ENCODE measurements around the gene SLAIN1.
"Not testable (repeated sequence)": the region's sequence is repeated elsewhere in the genome, so short reads cannot be mapped to it uniquely, and the experiment has no call there.

SLAIN1 gene

DNA sequence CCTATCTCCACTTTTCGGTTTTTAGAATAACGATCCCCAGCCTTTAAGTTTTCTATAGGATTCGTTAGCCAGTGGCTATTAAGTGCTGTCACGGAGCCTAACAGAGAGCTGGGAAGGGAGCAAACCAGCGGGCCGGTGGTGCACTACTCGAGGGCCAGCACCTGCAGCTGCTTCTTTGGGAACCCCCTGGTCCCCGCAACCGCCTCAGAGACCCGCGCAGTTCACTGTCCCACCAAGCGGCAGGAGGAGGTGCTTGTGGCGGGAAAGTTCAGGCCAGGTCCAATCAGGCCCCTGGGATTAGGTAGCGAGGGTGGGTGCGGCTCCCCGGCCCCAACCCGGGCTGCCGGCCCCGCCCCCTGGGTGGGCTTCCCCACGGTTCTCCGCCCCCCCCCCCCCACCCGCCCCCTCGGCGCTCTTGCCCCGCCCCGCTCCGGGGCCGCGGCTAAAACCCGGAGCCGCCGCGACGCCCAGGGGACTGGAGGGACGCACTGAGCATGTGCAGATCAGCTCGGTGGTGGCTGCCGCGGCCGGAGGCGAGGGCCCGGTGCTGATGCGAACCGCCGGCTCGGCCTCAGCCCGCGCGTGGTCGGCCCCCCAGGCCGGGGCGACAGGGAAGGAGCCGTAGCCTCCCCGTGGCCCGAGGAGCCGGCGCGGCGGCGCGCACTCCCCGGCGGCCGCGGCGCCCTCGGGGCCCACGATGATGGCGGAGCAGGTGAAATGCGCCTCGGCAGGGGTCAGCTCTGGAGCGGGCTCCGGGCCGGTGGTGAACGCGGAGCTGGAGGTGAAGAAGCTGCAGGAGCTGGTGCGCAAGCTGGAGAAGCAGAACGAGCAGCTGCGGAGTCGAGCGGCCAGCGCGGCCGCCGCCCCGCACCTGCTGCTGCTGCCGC lies at the start of gene SLAIN1:
SLAIN1 (plus strand) TSS at position 471 of the 887 bp plus-strand sequence; CDS start at position 698, 227 bp downstream.
- DNase-seq: peak; percentile 87

DNA sequence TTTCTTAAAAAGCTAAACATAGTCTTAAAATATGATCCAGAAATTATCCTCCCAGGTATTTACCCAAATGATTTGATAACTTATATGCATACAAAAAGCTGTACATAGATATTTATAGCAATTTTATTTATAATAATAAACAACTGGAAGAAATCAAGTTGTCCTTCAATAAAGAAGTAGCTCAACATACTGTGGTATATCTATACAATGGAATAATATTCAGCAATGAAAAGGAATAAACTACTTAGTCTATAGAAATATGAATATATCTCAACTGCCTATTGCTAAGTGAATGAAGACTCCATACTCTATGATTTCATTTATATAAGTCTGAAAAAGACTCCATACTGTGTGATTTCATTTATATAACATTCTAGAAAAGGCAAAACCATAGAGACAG lies 47.1 kb upstream of the SLAIN1 start:
- DNase-seq: no peak

DNA sequence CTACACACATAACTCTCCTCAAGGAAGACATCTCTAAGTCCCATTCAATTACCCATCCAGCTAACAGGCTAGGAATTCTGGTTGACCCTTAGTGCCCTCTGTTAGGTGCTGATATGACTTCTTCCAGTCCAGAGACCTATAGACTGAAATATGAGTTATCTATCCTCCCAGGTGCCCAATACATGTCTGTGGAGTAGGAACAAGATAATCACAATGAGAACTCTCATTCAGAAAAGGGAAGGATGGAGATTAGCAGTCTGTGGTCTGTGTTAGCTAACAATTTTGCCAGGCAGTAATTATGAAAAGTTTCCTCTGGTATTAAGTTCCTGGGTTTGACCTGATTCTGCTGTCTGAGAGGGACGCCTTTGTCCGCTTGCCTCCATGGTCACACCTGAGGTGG lies 44.2 kb upstream of the SLAIN1 start:
- DNase-seq: no peak

GRCh38 chr13:77660016-77660415 lies 37.5 kb upstream of the SLAIN1 start:
- not testable (repeated sequence) for DNase-seq

- DNase-seq: no peak
Measured at GRCh38 chr13:77660841-77661250, 36.6 kb upstream of the SLAIN1 start.

DNA sequence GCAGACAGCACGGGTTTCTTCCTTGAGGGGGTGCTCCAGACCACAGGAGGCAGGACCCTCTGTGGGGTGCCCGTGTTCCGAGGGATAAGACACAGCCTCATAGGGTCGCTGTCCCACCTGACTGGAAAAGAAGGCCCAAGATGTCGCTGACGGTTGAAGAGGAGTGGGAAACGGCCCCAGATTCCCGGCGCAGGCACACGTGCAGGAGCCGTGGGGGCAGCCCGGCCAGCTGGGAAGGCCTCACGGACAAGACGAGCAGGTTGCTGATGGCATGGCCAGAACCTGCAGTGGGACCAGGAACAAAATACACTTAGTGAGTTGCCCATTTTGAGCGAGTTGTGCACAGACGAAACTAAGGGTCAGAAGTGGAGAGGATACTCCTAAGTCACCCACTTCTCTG lies 35.2 kb upstream of the SLAIN1 start:
- not testable (repeated sequence) for DNase-seq

- not testable (repeated sequence) for DNase-seq
Measured at GRCh38 chr13:77662831-77663230, 34.7 kb upstream of the SLAIN1 start.

DNA sequence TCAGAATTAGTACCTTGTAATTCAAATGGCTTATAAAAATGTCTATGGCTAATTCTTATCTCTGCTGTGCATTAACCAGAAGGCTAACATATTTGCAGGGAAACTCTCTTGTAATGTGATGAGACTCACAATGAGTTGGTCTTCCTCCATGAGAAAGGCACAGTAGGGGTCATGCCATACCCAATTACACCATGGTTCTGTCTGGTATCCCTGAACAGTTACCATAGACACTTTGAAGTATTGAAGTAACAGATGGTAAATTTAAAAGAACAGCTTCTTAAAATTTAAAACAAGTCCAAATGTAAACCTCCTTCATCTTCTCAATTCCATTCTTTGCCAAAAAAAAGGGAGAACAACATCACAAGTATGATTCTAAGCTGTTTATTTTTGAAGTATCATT lies 22.6 kb upstream of the SLAIN1 start:
- no peak for DNase-seq

- no peak for DNase-seq
Measured at GRCh38 chr13:77678691-77679235, 18.7 kb upstream of the SLAIN1 start.

DNA sequence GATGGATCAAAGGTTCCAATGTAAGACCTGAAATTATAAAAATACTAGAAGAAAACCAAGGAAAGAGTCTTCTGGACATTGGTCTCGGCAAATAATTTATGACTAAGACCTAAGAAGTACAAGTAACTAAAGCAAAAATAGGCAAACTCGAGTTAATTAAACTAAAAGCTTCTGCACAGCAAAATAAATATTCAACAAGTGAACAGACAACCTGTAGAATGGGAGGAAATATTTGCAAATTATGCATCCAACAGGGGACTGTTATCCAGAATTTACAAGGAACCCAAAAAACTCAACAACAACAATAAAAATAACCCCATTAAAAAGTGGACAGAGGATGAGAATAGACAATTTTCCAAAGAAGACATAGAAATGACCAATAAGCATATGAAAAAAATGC lies 9.7 kb upstream of the SLAIN1 start:
- no peak for DNase-seq

GRCh38 chr13:77691871-77692270 lies 5.6 kb upstream of the SLAIN1 start:
- no peak for DNase-seq

DNA sequence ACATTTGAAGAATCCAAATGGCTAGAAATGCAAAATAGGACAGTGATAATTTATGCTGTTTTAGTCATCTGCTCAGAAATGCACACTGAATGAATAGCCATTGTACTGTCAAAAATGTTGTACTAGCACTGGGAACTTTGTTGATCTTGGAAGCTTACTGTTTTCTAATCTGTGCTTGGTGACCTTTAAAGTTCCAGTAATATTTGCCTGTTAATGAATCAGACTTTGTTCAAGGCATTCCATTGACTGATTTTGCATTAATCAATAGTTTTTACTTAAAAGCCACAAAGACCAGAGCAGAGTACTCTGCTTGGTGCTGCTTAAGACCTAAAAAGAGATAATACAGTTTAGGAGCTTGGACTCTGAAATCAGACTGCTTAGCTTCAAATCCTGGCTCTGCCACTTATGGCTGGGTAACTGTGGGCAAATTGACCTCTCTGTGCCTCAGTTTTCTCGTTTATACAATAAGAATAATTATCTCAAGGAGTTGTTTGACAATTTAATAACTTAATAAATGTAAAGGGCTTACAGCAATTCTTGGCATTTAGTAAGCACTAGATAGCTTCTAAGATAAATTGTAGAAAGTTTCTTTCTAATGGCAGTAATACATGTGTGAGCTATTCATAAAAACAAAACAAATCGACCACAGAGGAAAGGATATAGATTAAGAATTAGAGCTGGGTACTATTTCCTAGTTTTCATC lies 4.6 kb upstream of the SLAIN1 start:
- no peak for DNase-seq

DNA sequence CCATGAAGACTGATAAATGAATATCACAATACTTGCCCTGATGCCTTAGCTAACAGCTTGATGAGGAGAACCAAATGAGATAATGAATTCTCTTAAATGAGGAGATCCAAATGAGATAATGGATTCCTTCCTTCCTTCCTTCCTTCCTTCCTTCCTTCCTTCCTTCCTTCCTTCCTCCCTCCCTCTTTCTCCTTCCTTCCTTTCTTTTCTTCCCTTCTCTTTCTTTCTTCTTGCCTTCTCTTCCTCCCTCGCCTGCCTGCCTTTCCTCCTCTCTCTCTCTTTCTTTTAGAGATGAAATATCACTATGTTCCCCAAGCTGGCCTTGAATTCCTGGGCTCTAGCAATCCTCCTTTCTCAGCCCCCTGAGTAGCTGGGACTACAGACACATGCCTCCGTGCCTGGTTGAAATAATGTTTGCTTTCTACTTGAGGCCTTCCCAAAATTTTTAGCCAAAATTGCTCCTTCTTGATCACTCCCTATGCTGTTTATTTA lies 4.0 kb upstream of the SLAIN1 start:
- DNase-seq: no peak

DNA sequence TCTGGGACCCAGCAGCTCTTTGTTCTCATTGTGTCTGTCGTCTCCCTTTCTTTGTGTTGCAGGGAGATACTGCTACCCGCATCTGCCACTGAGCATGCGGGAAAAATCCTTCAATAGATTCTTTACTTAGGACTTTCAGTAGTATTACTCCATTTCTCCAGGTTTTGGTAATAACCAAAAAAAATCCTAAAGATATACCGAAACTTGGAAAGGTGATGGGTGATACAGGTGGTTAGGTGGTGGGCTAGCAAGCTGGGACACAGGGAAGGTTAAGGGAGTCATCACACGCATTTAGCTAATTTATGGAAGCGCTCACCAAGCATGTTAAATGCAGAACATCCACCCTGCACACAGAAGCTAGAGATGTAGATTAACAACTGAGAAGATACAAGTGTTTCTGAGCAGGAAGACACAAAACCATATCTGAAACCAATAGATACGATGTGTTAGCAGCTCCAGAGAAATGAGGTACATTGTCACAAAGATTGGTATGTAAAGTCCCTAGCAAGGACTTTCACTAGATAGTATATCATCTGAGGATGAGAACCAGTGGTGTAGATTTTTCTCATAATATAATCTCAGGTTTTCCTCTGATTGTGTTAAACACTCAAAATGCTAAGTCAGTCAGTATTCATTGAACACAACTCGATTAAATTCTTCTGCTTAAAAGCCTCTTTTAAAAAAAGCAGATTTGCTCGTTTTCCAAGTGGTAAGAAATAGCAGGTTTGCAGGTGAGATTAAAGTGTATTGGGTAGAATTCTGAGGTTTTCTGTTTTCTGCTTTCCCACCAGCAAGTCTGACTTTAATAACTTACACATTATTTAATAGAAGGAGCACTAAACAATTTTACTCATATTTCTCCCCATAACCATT lies 1.2 kb upstream of the SLAIN1 start:
- peak; percentile 14 for DNase-seq

GRCh38 chr13:77696879-77697216 lies 639 bp upstream of the SLAIN1 start:
- DNase-seq: no peak

DNA sequence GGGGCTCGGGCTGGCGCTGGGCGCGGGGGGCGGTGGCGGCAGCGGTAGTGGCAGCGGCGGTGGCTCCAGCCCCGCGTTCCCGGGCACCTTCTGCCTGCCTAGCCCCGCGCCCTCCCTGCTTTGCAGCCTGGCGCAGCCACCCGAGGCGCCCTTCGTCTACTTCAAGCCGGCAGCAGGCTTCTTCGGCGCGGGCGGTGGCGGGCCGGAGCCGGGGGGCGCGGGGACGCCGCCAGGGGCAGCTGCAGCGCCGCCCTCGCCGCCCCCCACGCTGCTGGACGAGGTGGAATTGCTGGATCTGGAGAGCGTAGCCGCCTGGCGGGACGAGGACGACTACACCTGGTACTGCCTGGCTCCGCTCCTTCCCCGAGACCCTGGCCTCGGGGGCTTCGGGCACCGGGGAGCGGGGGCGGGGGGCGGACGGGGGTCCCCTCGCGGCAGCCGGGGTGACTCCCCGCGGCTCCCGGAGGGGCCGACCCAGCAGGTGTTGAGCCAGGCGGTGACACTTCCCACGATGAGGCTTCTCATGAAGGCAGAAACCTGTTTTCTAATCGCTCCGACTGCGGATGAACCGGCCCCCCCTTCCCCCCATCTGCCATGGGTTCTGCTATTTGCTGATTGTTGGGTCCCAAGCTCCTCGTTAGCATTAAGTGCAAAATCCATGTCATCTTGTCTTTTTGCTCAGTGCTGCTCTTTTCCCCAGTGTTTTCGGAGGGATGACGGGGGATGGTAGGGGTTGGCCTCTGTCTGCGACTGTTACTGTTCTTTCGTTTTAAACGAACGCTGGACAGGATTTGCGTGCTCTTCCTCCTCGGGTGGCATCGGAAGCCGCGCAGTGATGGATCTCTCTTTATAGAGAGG lies 943 bp downstream of the SLAIN1 start:
- peak; percentile 62 for DNase-seq

DNA sequence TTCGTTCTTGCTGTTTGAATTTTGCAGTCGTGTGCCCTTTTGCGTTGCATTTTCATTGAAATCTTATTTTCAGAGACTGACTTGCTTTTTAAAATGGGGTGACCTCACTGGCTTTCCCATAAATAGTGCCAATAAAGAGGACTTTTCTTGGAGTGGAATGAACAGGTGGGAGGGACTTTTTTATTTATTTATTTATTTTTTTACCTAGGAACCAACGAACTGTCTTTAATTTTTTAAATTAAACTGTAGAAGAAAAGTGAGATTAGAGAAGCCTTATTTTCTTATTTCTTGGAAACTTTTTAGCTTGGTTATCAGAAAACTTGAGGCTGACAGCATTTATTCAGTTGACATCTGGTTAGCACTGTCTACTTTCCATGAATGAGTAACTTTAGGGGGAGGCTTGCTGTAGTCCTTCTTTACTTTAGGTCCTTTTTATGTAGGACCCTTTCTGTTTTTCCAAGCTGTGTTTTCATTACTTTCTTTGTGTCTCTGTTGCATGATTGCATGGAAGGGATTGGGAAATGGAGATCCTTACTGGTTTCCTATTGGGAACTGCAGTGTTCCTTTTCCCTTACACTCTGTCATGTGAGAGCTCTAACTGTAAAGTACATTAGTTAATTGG lies 1.7 kb downstream of the SLAIN1 start:
- DNase-seq: no peak

GRCh38 chr13:77701305-77701704 lies 3.8 kb downstream of the SLAIN1 start:
- DNase-seq: no peak

- DNase-seq: no peak
Measured at GRCh38 chr13:77702366-77702765, 4.9 kb downstream of the SLAIN1 start.

GRCh38 chr13:77703408-77703807 lies 5.9 kb downstream of the SLAIN1 start:
- no peak for DNase-seq

GRCh38 chr13:77714119-77714755 lies 16.8 kb downstream of the SLAIN1 start:
- DNase-seq: no peak
